GM21423 (cell line): ENCODE measurements around the gene CELF4.

ENCODE experiments used
- ATAC-seq: cut with Tn5 transposase; IDR thresholded peaks from one replicate; pipeline ENCODE4 v1.9.1; 2021; ENCODE audit warnings: mild to moderate bottlenecking, moderate library complexity; ENCODE audit not compliant: unreplicated experiment

CELF4 gene

DNA sequence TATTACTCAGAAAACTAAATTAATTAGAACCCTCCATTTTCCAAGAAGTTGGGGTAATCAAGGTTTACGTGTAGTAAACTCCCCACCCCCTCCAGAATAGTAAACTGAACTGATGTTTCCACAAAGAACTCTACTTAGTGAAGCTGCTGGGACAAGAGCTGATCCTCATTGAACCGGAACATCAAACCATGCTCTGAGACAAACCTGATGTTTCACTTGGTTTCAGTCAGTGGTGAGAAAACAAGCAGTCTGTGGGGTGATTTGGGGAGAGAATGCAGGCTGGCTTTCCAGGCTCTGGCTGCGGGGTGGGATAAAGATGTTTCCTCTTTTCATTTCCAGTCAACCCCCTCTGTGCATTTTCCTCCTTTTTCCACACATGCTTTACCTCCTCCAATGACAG, 38.2 kb downstream of the CELF4 start:
- ATAC-seq = no peak

GRCh38 chr18:37525262-37525585, 40.4 kb downstream of the CELF4 start:
- no peak for ATAC-seq

DNA sequence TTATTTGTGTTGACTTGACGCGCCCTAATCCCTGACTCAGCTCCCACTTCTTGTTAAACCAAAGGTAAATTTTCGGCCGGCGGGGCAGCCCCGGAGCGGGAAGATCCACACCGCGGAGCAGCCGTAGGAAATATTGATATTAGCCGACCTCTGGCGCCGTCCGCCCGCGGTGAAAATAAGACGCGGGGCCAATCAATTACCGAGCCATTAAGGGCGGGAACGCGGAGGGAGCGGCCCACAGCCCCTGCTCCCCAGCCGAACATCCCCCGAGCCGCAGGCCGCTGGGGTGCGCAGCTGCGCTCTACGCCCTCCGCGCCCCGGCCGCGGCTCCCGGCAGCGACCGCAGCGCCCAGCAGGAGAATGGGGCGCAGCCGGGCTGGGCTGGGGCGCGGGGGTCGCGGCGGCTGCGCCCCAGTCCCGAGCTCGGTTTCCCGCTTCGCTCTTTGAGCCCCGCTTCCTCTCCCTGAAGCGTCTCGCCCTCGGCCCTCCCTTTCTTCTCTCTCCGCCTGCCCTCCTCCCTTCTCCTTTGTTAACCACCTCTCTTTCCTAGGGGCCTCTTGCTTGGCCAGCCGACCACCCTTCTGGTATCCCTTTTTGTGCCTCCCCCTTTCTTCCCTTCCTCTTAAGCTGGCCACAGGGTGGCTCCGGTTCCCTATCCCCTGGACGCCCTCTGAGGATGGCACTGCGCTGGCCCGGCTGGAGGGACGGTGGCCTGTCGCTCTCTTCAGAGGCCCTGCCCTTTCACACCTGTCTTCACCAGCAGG, 40.9 kb downstream of the CELF4 start:
- ATAC-seq = no peak

DNA sequence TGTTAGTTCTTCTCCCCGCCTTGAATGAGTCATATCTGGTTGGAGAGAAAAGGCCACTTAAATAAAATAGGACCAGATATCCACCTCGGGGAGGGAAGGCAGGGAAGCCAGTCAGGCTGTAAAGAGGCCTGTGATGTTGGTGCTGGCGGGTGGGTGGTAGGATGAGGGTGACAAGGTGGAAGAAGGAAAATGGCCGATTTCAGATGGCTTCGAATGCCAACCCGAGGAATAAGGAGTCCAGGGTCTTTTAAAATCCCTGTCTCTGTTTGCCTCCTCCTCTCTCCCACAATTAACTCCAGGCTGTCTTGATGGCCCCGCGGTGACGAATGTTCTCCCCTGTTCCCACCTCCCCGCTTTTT, 41.5 kb downstream of the CELF4 start:
- ATAC-seq = no peak

DNA sequence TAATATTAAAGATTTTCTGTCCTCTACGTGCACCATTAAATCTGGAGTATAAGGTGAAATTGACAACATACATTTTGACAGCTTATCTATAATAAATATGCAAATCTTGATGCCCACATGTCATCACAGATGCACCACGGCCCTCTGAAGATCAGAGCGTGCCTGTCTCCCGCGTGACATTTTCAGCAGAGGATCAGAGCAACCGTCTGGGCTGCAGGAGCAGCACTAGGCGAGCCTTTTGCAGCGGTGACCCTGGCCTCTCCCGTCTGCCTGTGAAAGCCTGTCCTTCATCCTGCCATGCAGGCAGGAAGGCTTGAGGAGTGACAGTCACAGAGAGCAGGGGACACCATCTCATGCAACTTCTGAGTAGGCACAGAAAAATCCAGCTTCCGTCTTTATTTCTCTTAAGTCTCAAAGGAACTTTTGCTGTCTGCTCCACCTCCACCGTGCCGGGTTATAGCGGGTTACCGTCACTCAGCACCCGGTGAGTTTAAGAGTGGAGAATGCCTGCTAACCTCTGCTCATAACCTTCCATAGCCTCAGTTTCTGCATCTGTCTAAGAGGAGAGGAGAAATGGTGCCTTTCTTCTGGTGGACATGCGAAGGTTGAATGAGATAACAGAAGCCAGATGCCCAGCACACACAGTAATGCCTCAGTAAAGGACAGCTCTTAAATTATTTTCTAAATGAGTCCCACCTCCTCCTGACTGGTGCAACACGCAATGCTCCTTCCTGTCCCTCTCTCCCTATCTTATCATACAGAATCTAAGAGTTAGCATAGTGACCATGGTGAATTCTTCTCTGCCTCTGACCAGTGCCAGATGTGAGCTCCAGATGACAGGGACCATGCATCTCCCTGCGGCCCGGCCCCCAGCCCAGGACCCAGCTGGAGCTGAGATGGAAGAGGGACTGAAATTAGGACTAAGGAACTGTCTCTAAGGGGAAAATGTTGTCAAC, 43.8 kb downstream of the CELF4 start:
- ATAC-seq = no peak

DNA sequence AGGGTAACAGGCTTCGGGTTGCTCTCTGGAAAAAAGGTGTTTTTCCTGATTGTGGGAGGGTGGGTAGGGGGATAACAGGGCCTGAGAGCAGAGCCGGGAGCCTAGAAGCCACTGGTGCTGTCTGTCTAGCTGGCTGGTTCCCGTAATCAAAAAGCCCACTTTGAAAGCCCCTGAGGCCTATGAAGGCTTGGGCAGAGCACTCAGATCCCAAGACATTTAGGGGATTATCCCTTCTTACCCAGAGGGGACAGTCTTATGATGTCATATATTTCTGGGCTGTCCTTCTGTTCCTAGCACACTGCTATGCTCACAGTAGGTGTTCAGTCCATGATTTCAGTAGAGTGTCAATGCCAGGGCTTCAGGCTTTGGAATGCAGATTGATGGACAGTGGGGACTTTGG, 45.1 kb downstream of the CELF4 start:
- ATAC-seq = no peak

- no peak for ATAC-seq
Observed at GRCh38 chr18:37519510-37520135, 46.0 kb downstream of the CELF4 start.

- no peak for ATAC-seq
Observed at GRCh38 chr18:37516361-37516853, 49.2 kb downstream of the CELF4 start.

DNA sequence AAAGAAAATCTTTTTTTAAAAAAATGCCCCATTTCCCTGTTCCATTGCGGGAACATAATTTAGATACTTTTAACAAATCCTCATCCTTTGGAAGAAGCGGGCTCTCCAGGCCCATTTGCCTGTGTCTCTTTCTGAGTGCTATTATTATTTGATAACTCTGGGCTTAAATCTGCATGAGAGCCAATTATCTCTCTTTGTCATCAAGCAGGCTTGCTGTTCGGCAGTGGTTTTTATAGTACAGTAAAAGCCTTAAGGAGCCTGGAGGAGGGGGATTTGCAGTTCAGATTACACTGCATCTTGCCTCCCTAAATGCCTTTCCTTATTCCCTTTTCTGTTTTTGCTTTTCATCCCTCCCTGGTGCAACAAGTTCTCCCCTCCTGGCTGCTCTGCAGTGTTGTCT, 50.6 kb downstream of the CELF4 start:
- no peak for ATAC-seq

- no peak for ATAC-seq
Observed at GRCh38 chr18:37512400-37512799, 53.2 kb downstream of the CELF4 start.

DNA sequence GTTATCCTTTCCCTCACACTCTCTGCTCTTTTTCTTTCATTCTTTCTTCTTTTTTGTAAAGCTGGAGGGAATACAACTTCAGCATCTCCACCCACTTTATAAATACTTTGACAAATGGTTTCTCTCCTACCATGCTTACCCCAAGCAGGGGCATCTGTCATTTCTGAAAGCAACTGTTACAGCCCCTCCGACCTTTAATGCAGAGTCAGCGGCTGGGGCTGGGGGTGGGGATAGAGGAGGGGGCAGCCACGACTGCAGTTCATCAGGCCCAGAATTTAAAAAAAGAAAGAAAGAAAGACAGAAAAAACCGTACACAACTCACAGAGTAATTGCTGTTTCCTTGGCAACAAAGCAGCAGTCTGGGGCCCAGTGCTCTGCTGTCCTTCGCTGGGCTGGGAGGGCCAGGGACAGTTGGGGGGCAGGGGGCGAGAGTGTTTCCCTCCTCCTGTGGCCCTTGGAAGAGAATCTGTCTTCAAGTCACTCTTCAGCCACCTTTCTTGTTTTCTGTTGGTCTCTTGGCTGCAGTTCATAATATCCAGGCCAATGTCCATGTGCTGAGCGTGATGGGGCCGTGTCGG, 53.8 kb downstream of the CELF4 start:
- no peak for ATAC-seq

DNA sequence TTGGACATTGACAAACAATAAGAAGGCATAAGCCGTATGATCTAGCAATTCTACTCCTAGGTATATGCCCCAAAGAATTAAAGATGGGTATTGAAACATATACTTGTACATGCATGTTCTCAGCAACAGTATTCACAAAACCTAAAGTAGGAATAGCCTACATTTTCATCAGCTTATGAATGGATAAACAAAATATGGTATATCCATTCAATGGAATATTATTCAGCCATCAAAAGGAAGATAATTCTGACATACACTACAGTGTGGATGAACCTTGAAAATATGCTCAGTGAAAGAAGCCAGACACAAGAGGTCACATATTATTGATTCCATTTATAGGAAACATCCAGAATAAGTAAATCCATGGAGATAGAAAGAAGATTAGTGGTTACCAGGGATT, 56.0 kb downstream of the CELF4 start:
- no peak for ATAC-seq

DNA sequence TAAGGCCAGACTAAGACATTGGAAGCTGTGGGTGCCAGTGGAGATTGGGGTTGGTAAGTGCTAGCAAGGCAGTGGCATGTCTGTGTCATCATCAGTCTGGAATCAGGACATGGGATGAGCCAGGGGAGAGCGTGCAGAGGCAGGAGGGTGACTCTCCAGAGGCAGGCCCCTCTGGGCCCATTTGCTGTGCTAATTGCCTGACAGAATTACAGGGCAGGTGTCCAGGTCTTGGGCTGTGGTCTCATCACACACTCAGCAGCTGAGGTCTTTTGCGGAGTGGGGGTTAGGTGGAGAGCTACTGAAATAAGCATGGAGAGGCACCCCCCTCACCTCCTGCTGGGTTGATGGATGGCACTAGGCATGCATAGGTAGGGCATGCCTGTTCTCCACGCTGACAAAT, 57.4 kb downstream of the CELF4 start:
- ATAC-seq = no peak

DNA sequence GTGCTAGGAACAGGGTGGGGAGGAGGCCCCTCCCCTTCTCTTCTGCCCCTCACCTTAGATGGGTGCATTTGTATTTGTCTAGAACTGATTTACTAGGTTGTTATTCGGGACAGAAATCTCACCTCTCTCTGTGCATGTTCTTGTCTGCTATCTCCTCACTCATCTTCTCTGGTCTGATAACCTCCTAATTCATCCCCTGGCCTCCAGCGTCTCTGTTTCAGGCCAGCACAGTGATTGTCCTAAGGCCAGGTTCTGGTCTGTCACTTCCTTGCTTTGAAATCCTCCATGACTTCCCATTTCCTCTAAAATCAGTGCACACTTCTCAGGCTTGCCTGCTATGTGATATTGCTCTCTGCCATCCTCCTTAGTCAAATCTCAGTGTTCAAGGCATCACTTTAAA, 58.4 kb downstream of the CELF4 start:
- no peak for ATAC-seq

GRCh38 chr18:37506001-37506400, 59.6 kb downstream of the CELF4 start:
- no peak for ATAC-seq

- ATAC-seq = no peak
Observed at GRCh38 chr18:37505321-37505720, 60.3 kb downstream of the CELF4 start.

- ATAC-seq = no peak
Observed at GRCh38 chr18:37502601-37503000, 63.0 kb downstream of the CELF4 start.

DNA sequence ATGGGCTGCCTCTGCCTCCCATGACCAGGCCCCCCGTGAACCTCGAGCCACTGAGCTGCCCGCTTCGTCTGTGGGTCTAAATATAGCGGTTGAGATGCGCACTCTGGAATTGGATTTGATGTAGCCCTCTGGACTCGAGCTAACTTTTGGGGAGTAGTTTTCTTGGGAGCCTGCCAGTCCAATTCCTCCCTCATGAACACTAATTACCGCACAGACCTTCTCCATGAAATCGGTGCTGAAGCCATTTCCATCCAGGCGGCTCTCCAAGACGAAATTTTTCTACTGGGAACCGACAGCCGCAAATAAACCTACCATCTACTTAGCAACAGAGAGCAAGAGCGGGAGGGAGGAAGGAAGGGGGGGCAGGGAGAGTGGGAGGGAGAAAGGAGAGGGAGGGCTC, 63.6 kb downstream of the CELF4 start:
- no peak for ATAC-seq

DNA sequence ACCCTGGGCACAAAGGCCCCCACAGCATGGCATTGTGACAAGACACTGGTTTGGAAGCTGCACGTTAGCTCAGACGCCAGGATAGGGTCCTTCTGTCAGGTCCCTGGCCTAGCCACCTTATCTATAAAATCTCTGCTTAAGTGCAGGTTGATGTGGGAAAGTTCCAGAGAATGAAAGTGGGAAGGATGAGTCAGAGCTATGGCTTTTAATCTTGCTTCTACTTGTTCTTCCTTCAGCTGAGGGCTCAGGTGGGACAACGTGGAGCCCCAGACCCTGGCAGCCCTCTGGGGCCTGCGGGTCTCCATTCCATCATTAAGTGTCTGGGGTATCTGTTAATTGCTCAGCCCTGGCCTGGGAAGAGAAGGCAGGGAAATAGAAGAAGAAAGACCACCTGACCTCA, 64.5 kb downstream of the CELF4 start:
- no peak for ATAC-seq

DNA sequence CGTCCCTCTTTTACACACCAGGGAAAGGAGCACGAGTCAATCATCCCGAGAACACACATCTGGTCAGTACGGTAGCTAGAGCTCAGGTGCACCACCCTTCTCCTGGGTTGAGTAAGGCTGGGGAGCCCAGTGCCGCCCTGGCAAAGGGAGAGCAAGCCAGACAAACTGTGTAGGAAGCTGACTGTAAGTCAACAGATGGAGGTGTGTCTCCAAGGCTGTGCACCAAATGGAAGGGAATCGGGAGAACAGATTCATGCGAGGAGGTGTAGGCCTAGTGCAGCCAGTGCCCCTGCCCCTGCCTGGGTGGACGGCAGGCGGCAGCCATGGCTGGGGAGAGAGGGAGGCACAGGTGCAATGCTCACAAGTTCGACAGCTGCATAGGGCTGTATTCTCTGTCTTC, 65.7 kb downstream of the CELF4 start:
- ATAC-seq = no peak

- ATAC-seq = no peak
Observed at GRCh38 chr18:37499044-37499443, 66.6 kb downstream of the CELF4 start.
